ENCODE data around the gene C1orf232. TPM values are rescaled to one million over a fixed set of nuclear protein-coding genes. Genes with fewer than 3 reads are reported as not detected.
A peak's percentile ranks its signal among the peaks of the same experiment; 100 is the strongest.

Gene C1orf232
- total and polyA plus RNA-seq, 9 of the 15 experiments (the other 6 are each of a cell fraction or from before 2014, with no cell fraction given): not detected

DNA sequence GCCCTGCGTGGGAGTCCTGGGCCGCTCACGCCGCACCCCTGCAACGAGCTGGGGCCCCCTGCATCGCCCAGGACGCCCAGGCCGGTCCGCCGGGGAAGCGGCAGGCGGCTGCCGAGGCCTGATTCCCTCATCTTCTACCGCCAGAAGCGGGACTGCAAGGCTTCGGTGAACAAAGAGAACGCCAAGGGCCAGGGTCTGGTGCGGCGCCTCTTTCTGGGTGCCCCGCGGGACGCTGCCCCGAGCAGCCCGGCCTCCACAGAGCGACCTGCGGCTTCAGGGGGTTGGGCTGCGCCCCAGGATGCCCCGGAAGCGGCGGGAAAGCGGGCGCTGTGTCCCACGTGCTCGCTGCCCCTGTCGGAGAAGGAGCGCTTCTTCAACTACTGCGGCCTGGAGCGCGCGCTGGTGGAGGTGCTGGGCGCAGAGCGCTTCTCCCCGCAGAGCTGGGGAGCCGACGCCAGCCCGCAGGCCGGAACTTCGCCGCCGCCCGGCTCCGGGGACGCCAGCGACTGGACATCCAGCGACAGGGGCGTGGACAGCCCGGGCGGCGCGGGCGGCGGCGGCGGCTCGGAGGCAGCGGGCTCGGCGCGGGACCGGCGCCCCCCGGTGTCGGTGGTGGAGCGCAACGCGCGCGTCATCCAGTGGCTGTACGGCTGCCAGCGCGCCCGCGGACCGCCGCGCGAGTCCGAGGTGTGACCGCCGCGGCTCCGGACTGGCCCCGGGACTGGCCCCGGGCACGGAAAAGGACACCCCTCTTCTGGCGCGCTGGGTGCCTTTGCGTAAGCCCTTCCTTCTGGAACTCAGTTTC, 7.1 kb downstream of the C1orf232 start (continued):
- TF ChIP-seq, protein P1, sequence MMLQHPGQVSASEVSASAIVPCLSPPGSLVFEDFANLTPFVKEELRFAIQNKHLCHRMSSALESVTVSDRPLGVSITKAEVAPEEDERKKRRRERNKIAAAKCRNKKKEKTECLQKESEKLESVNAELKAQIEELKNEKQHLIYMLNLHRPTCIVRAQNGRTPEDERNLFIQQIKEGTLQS (IDR thresholded peaks at IDR 0.05): no peak
- TF ChIP-seq, protein P1 (CRISPR knock-in tag; conservative IDR thresholded peaks at IDR 0.05): peak; percentile 90; the same call in 1 of the 2 replicates
- TF ChIP-seq CSDE1 (IDR thresholded peaks at IDR 0.05) (no peak), ZBTB1 (CRISPR knock-in tag; IDR thresholded peaks at IDR 0.05; ENCODE audit: borderline replicate concordance, low read depth) (peak; percentile 78), SIN3A (IDR thresholded peaks at IDR 0.05; ENCODE audit: borderline replicate concordance in 2 of 2, control insufficient read depth in 1 of 2, low read depth in 2 of 2, low read length in 2 of 2) (no peak; a peak in 1 of 4 replicates), RAD51 (IDR thresholded peaks at IDR 0.05; ENCODE audit: borderline replicate concordance, low read depth) (peak; percentile 40; the same call in 1 of the 2 replicates), TAF9B (IDR thresholded peaks at IDR 0.05; ENCODE audit: partially characterized antibody) (no peak), SRF (CRISPR knock-in tag; IDR thresholded peaks at IDR 0.05) (no peak), PHF8 (IDR thresholded peaks at IDR 0.05; ENCODE audit: borderline replicate concordance, low read length) (peak; percentile 92), MECOM (CRISPR knock-in tag; IDR thresholded peaks at IDR 0.05) (peak; percentile 59; the same call in 1 of the 2 replicates), ZFP30 (CRISPR knock-in tag; IDR thresholded peaks at IDR 0.05; ENCODE audit: borderline replicate concordance) (no peak), TAF7 (tag; IDR thresholded peaks at IDR 0.05) (no peak), PRMT5 (CRISPR knock-in tag; IDR thresholded peaks at IDR 0.05) (no peak), ZBTB8A (IDR thresholded peaks at IDR 0.05; ENCODE audit: partially characterized antibody) (no peak), ZNF589 (CRISPR knock-in tag; IDR thresholded peaks at IDR 0.05; ENCODE audit: low read depth) (peak; percentile 89), ETV6 (IDR thresholded peaks at IDR 0.05; ENCODE audit: borderline replicate concordance in 1 of 2, low read depth in 2 of 2, low read length in 1 of 2) (no peak), ETV6 (CRISPR knock-in tag; IDR thresholded peaks at IDR 0.05; ENCODE audit: borderline replicate concordance) (peak; percentile 69; the same call in 1 of the 2 replicates), DACH1 (IDR thresholded peaks at IDR 0.05; ENCODE audit: partially characterized antibody) (no peak), GTF2E2 (tag; IDR thresholded peaks at IDR 0.05) (peak; percentile 61; the same call in 1 of the 2 replicates)
- TF ChIP-seq, protein P2, sequence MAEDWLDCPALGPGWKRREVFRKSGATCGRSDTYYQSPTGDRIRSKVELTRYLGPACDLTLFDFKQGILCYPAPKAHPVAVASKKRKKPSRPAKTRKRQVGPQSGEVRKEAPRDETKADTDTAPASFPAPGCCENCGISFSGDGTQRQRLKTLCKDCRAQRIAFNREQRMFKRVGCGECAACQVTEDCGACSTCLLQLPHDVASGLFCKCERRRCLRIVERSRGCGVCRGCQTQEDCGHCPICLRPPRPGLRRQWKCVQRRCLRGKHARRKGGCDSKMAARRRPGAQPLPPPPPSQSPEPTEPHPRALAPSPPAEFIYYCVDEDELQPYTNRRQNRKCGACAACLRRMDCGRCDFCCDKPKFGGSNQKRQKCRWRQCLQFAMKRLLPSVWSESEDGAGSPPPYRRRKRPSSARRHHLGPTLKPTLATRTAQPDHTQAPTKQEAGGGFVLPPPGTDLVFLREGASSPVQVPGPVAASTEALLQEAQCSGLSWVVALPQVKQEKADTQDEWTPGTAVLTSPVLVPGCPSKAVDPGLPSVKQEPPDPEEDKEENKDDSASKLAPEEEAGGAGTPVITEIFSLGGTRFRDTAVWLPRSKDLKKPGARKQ (CRISPR knock-in tag; IDR thresholded peaks at IDR 0.05): no peak
- TF ChIP-seq, protein P3, sequence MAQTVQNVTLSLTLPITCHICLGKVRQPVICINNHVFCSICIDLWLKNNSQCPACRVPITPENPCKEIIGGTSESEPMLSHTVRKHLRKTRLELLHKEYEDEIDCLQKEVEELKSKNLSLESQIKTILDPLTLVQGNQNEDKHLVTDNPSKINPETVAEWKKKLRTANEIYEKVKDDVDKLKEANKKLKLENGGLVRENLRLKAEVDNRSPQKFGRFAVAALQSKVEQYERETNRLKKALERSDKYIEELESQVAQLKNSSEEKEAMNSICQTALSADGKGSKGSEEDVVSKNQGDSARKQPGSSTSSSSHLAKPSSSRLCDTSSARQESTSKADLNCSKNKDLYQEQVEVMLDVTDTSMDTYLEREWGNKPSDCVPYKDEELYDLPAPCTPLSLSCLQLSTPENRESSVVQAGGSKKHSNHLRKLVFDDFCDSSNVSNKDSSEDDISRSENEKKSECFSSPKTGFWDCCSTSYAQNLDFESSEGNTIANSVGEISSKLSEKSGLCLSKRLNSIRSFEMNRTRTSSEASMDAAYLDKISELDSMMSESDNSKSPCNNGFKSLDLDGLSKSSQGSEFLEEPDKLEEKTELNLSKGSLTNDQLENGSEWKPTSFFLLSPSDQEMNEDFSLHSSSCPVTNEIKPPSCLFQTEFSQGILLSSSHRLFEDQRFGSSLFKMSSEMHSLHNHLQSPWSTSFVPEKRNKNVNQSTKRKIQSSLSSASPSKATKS (CRISPR knock-in tag; IDR thresholded peaks at IDR 0.05): no peak
- TF ChIP-seq, protein P4, sequence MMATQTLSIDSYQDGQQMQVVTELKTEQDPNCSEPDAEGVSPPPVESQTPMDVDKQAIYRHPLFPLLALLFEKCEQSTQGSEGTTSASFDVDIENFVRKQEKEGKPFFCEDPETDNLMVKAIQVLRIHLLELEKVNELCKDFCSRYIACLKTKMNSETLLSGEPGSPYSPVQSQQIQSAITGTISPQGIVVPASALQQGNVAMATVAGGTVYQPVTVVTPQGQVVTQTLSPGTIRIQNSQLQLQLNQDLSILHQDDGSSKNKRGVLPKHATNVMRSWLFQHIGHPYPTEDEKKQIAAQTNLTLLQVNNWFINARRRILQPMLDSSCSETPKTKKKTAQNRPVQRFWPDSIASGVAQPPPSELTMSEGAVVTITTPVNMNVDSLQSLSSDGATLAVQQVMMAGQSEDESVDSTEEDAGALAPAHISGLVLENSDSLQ (IDR thresholded peaks at IDR 0.05): no peak; the same call in 1 of the 2 replicates
